Skeletal muscle satellite cell (primary cell): ENCODE data around the gene KDM4F.

Experiments
- H3K27me3 ChIP-seq: 2 replicates; pipeline ENCODE4 v1.7.0; 2013; ENCODE audit warnings: low read length; ENCODE audit not compliant: control insufficient read depth, insufficient read depth
- H3K36me3 ChIP-seq: 2 replicates; pipeline ENCODE4 v1.7.0; 2013; ENCODE audit warnings: mild to moderate bottlenecking, control low read depth, low read length; ENCODE audit not compliant: insufficient read depth
- H3K4me1 ChIP-seq: 2 replicates; pipeline ENCODE4 v1.7.0; 2013; ENCODE audit warnings: low read length; ENCODE audit not compliant: control insufficient read depth, insufficient read depth
- H3K4me2 ChIP-seq: 2 replicates; pipeline ENCODE4 v1.7.0; 2013; ENCODE audit warnings: mild to moderate bottlenecking, low read length
- H3K4me3 ChIP-seq: 2 replicates; pipeline ENCODE4 v1.7.0; 2013; ENCODE audit warnings: low read length
- H3K9ac ChIP-seq: 2 replicates; pipeline ENCODE4 v1.7.0; 2013; ENCODE audit warnings: mild to moderate bottlenecking, low read depth, low read length, moderate library complexity
- H3K9me3 ChIP-seq: replicated peaks from 2 replicates; pipeline ENCODE4 v1.7.0; 2013; ENCODE audit warnings: mild to moderate bottlenecking, control low read depth, low read length

KDM4F gene

GRCh38 chr11:95093548-95093947 is 44.3 kb downstream of the KDM4F start:
- Histone ChIP-seq H3K36me3 (no peaks in the 10 kb centered on the region), H3K4me3 (no peak overlapping the region), H3K4me2 (peak overlapping the region; percentile 3), H3K9ac (no peak overlapping the region), H3K27me3 (no peaks in the 10 kb centered on the region), H3K4me1 (peaks cover 50% of the 10 kb centered on the region), H3K9me3 (no peaks in the 10 kb centered on the region)

GRCh38 chr11:95095858-95096587 is 46.8 kb downstream of the KDM4F start:
- peaks cover 37% of the 10 kb centered on the region for H3K4me1 ChIP-seq
- peak overlapping the region; percentile 64 for H3K4me2 ChIP-seq
- H3K9me3 ChIP-seq, result no peaks in the 10 kb centered on the region
- H3K9ac ChIP-seq, result peak overlapping the region; percentile 47
- H3K4me3 ChIP-seq, result peak overlapping the region; percentile 19
- no peaks in the 10 kb centered on the region for H3K36me3 ChIP-seq
- H3K27me3 ChIP-seq, result no peaks in the 10 kb centered on the region

DNA sequence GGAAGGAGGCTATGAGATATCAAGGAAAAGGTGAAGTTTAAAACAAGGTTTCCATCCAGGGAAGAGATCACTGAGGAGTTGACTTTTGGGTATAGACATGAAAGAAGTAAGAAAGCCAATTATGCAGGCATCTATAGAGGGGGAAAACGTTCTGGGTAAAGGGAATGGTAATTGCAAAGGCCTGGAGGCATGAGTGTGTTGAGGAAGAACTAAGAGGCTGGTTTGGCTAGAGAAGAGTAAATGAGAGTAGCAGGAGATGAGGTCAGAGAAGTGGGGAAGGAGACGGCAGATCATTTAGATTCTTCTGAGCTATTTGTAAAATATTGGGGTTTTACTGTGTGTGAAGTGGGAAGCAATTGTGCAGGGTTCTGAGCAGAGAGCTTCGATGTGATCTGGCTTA is 48.0 kb downstream of the KDM4F start:
- no peak overlapping the region for H3K4me2 ChIP-seq
- H3K36me3 ChIP-seq, result no peaks in the 10 kb centered on the region
- peaks cover 32% of the 10 kb centered on the region for H3K4me1 ChIP-seq
- no peak overlapping the region for H3K4me3 ChIP-seq
- H3K27me3 ChIP-seq, result no peaks in the 10 kb centered on the region
- no peaks in the 10 kb centered on the region for H3K9me3 ChIP-seq
- H3K9ac ChIP-seq, result no peak overlapping the region

DNA sequence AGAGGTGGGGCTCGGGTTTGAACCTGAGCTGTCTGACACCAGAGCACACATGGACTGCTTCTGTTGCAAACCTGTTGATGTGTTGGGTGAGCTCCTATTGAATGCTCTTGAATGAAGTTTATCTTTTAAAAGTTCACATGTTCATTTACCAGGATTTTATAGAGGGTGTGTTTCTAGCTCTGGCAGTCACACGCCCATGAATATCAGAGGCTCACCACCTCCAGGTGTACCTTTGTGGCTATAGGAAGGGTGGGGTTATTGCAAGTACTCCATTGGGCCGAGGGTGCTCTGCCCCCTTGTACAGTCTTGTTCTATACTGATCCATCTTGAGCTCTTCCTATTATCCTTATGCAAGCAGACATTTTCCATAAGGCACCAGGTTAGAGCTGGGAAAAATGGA is 49.6 kb downstream of the KDM4F start:
- Histone ChIP-seq H3K9ac (no peak overlapping the region), H3K36me3 (no peaks in the 10 kb centered on the region), H3K4me3 (no peak overlapping the region), H3K4me2 (no peak overlapping the region), H3K4me1 (peaks cover 17% of the 10 kb centered on the region), H3K9me3 (no peaks in the 10 kb centered on the region), H3K27me3 (no peaks in the 10 kb centered on the region)

GRCh38 chr11:95100191-95100648 is 51.0 kb downstream of the KDM4F start:
- Histone ChIP-seq H3K4me1 (peaks cover 14% of the 10 kb centered on the region), H3K4me3 (no peak overlapping the region), H3K4me2 (no peak overlapping the region), H3K9ac (no peak overlapping the region), H3K9me3 (no peaks in the 10 kb centered on the region), H3K36me3 (no peaks in the 10 kb centered on the region), H3K27me3 (no peaks in the 10 kb centered on the region)
